Coronary artery (tissue), 2 donors: ENCODE measurements around the gene QPCT.
A peak's percentile ranks its signal among the peaks of the same experiment; 100 is the strongest.

Source experiments
- DNase-seq: peaks from one replicate; pipeline ENCODE4 v3.0.0-alpha.2; 2017; ENCODE audit warnings: low spot score
- H3K27ac ChIP-seq, 2 donors: fragments of 200-600 bp; sonication (generic); one replicate each; pipeline ENCODE4 v1.5.1; 2016 to 2019
- H3K4me3 ChIP-seq: fragments of 200-600 bp; sonication (generic); 2 replicates; pipeline ENCODE4 v1.5.1; 2016; ENCODE audit warnings: mild to moderate bottlenecking, moderate library complexity
- CTCF ChIP-seq: fragments of 200-600 bp; sonication (generic); IDR thresholded peaks from one replicate; pipeline ENCODE4 v1.5.1; 2019; ENCODE audit warnings: antibody characterized with exemption

Gene QPCT

DNA sequence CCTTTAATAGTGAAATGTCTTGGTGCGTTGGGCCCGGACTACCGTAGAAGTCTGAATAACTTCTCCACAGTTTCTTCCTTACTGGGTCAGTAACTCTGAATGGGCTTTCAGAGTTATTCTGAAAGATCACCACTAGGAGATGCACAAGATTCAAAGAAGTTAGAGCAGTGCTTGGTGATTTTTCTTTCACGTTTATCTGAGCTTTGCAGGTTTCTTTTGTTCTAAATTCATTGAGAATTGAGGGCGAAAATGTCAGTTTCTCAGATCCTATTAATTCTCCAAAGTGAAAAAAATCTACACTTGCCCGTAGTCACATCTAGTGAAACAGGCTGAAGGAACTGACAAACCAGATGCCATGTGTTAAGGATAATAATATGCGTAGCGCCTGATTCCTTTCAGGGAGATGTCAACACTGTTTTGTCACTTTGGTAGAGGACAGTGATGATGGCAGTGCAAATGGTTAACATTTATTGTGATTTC, 70.1 kb downstream of the QPCT start:
- Histone ChIP-seq H3K4me3 (peak overlapping the region; percentile 33), H3K27ac (no peak overlapping the region)
- peak; percentile 65 for TF ChIP-seq CTCF
- DNase-seq: no peak

- TF ChIP-seq CTCF: no peak
- H3K27ac ChIP-seq: no peak overlapping the region
Observed at GRCh38 chr2:37415128-37415820, 70.8 kb downstream of the QPCT start.

GRCh38 chr2:37417321-37417720, 72.9 kb downstream of the QPCT start:
- DNase-seq: no peak
- TF ChIP-seq CTCF: no peak
- no peak overlapping the region for H3K4me3 ChIP-seq
- no peak overlapping the region for H3K27ac ChIP-seq

More at GRCh38 chr2:37415128-37415820, 70.8 kb downstream of the QPCT start:
- DNase-seq: no peak
- no peak overlapping the region for H3K4me3 ChIP-seq

- Histone ChIP-seq H3K27ac (no peak overlapping the region), H3K4me3 (no peak overlapping the region)
- DNase-seq: no peak
- no peak for TF ChIP-seq CTCF
Observed at GRCh38 chr2:37418956-37419355, 74.5 kb downstream of the QPCT start.

- H3K4me3 ChIP-seq: no peak overlapping the region
- TF ChIP-seq CTCF: no peak
- H3K27ac ChIP-seq: no peak overlapping the region
- no peak for DNase-seq
Observed at GRCh38 chr2:37421686-37422085, 77.3 kb downstream of the QPCT start.

- H3K4me3 ChIP-seq: no peak overlapping the region
- TF ChIP-seq CTCF: no peak
- no peak for DNase-seq
- no peak overlapping the region for H3K27ac ChIP-seq
Observed at GRCh38 chr2:37422816-37423215, 78.4 kb downstream of the QPCT start.
